Left lobe of liver (tissue), 2 donors: ENCODE measurements around the gene GDE1. TPM values are rescaled to one million over a fixed set of nuclear protein-coding genes. Genes with fewer than 3 reads are reported as not detected.

Source experiments
- ATAC-seq: fragments of 200-7000 bp; cut with Tn5 transposase; one replicate; pipeline ENCODE4 v1.9.1; 2020; ENCODE audit warnings: mild to moderate bottlenecking, moderate library complexity
- DNase-seq: peaks from one replicate; pipeline ENCODE4 v3.0.0-alpha.2; 2020; ENCODE audit warnings: low spot score
- total RNA-seq: library from RNA; stranded (reverse); gene quantifications from one replicate; pipeline ENCODE4 v1.2.1, GENCODE V29; 2021
- donor health status: DM: no; HTN: no; CAD: no; lungs with moderate emphysema.
- donor health status: DM: no; HTN: yes; CAD: no.

GDE1 gene
- total RNA-seq, 1 donor from 2014 or later = 22.0 TPM

GRCh38 chr16:19524616-19525384 is 2.9 kb upstream of the GDE1 start:
- DNase-seq (no peak), ATAC-seq (no peak)

GRCh38 chr16:19524356-19524615 is 2.4 kb upstream of the GDE1 start:
- DNase-seq = no peak
- ATAC-seq = no peak

- ATAC-seq = peak; percentile 89
- DNase-seq = peak; percentile 98
These were observed 1.9 kb upstream of the GDE1 start, which contains the start of gene CCP110 for GRCh38 chr16:19523559-19524355. Gene CCP110 (plus strand): TSS chr16:19523942. CDS start chr16:19527882, 3,940 bp downstream.

GRCh38 chr16:19523184-19523558 is 1.3 kb upstream of the GDE1 start:
- ATAC-seq (no peak), DNase-seq (no peak)

- ATAC-seq (no peak), DNase-seq (no peak)
These were observed 862 bp upstream of the GDE1 start for GRCh38 chr16:19522760-19523159.

- no peak for DNase-seq
- no peak for ATAC-seq
These were observed 467 bp upstream of the GDE1 start for GRCh38 chr16:19522397-19522732.

GRCh38 chr16:19520861-19521331 is 1.0 kb downstream of the GDE1 start:
- no peak for ATAC-seq
- DNase-seq = no peak

- no peak for DNase-seq
These were observed 3.5 kb downstream of the GDE1 start for GRCh38 chr16:19518388-19518787.

GRCh38 chr16:19517424-19518089 is 4.3 kb downstream of the GDE1 start:
- ATAC-seq (no peak), DNase-seq (no peak)

More at GRCh38 chr16:19518388-19518787, 3.5 kb downstream of the GDE1 start:
- no peak for ATAC-seq

- ATAC-seq (no peak), DNase-seq (no peak)
These were observed 6.1 kb downstream of the GDE1 start for GRCh38 chr16:19515757-19516156.

GRCh38 chr16:19513377-19514053 is 8.4 kb downstream of the GDE1 start:
- ATAC-seq (peak; percentile 78), DNase-seq (no peak)

- DNase-seq = no peak
- no peak for ATAC-seq
These were observed 9.6 kb downstream of the GDE1 start for GRCh38 chr16:19512297-19512696.

- no peak for DNase-seq
- ATAC-seq = no peak
These were observed 14.0 kb downstream of the GDE1 start for GRCh38 chr16:19507867-19508266.

GRCh38 chr16:19506965-19507364 is 14.9 kb downstream of the GDE1 start:
- ATAC-seq (no peak), DNase-seq (no peak)

GRCh38 chr16:19505600-19506303 is 16.1 kb downstream of the GDE1 start:
- no peak for ATAC-seq

GRCh38 chr16:19503461-19504075 is 18.3 kb downstream of the GDE1 start:
- DNase-seq = no peak
- no peak for ATAC-seq

More at GRCh38 chr16:19505600-19506303, 16.1 kb downstream of the GDE1 start:
- no peak for DNase-seq

- peak; percentile 73 for DNase-seq
- ATAC-seq = peak; percentile 93
These were observed 19.3 kb downstream of the GDE1 start for GRCh38 chr16:19502395-19503131.

GRCh38 chr16:19499481-19499880 is 22.4 kb downstream of the GDE1 start:
- ATAC-seq (no peak), DNase-seq (no peak)

- ATAC-seq (no peak), DNase-seq (no peak)
These were observed 22.9 kb downstream of the GDE1 start for GRCh38 chr16:19499006-19499405.
